GM12878 (cell line): ENCODE results near the gene EMP2. TPM values are rescaled to one million over a fixed set of nuclear protein-coding genes. Genes with fewer than 3 reads are reported as not detected.

Experiments
- ATAC-seq: fragments of 200-7000 bp; cut with Tn5 transposase; 3 replicates; pipeline ENCODE4 v1.9.1; 2020; ENCODE audit warnings: mild to moderate bottlenecking, moderate library complexity
- BruUV-seq: library from RNA; stranded (reverse); fragments of 400-500 nt; replicated peaks from 2 replicates; lab custom pipeline; 2021; lab: Mats Ljungman, UMichigan
- CTCF ChIA-PET: fragments of 300-600 bp; sonication (Branson Sonifier 250); formaldehyde crosslinking; extraction: SDS; loops from one replicate; lab custom pipeline; 2021; ENCODE audit warnings: inconsistent platforms; lab: Yijun Ruan, JAX
- POLR2A ChIA-PET: fragments of 350-600 bp; formaldehyde crosslinking; extraction: SDS; loops from one replicate; lab custom pipeline; 2021; ENCODE audit warnings: inconsistent platforms; lab: Charles Lee
- RAD21 ChIA-PET: fragments of 300-600 bp; sonication (Branson Sonifier 250); formaldehyde crosslinking; loops from one replicate; lab custom pipeline; 2023; ENCODE audit warnings: antibody characterized with exemption; ENCODE audit not compliant: unreplicated experiment; lab: Charles Lee
- SMC1A ChIA-PET: fragments of 300-600 bp; sonication (Branson Sonifier 250); formaldehyde crosslinking; loops from one replicate; lab custom pipeline; 2023; ENCODE audit not compliant: unreplicated experiment, uncharacterized antibody; lab: Charles Lee
- DNase-seq: peaks from one replicate; pipeline ENCODE4 v3.0.0-alpha.2; 2011; ENCODE audit warnings: low read depth, low spot score
- FAIRE-seq: peaks from 3 replicates; lab custom pipeline; 2011; peaks lifted over from hg19 to GRCh38; lab: Jason Lieb, UNC
- H2AFZ ChIP-seq: 2 replicates; pipeline ENCODE4 v1.6.0; 2011; ENCODE audit warnings: low read depth, low read length, control low read depth; ENCODE audit not compliant: control insufficient read depth
- H3K27ac ChIP-seq: 2 replicates; pipeline ENCODE4 v1.5.1; 2011; ENCODE audit warnings: control low read depth; ENCODE audit not compliant: control insufficient read depth, insufficient read depth
- H3K27me3 ChIP-seq, 2 experiments: replicated peaks in 1 of 2; 2 replicates each; pipeline versions ENCODE4 v1.6.0 to v1.6.1; 2011; ENCODE audit warnings: low read length in 1 of 2; ENCODE audit not compliant: control insufficient read depth in 2 of 2, insufficient read depth in 2 of 2
- H3K36me3 ChIP-seq, 2 experiments: 2 replicates each; pipeline ENCODE4 v1.5.1; 2011; ENCODE audit warnings: low read length in 1 of 2; ENCODE audit not compliant: control insufficient read depth in 2 of 2, insufficient read depth in 2 of 2
- H3K4me1 ChIP-seq: 2 replicates; pipeline ENCODE4 v1.6.1; 2011; ENCODE audit warnings: mild to moderate bottlenecking, low read length, moderate library complexity, mixed read lengths; ENCODE audit not compliant: control insufficient read depth, insufficient read depth
- H3K4me2 ChIP-seq: 2 replicates; pipeline ENCODE4 v1.6.0; 2011; ENCODE audit warnings: control low read depth; ENCODE audit not compliant: control insufficient read depth, insufficient read depth
- H3K4me3 ChIP-seq: fragments of 200-600 bp; sonication (generic); 2 replicates; pipeline ENCODE4 v1.5.1; 2016
- H3K79me2 ChIP-seq: 2 replicates; pipeline ENCODE4 v1.6.0; 2011; ENCODE audit warnings: low read length; ENCODE audit not compliant: control insufficient read depth, insufficient read depth
- H3K9ac ChIP-seq: 2 replicates; pipeline ENCODE4 v1.8.0; 2011; ENCODE audit warnings: low read length, control low read depth, mixed read lengths; ENCODE audit not compliant: control insufficient read depth, insufficient read depth
- H3K9me3 ChIP-seq: replicated peaks from 3 replicates; pipeline ENCODE4 v1.5.1; 2011; ENCODE audit warnings: mild to moderate bottlenecking, low read length; ENCODE audit not compliant: control insufficient read depth, insufficient read depth
- H4K20me1 ChIP-seq: 2 replicates; pipeline ENCODE4 v1.6.0; 2011; ENCODE audit not compliant: control insufficient read depth, insufficient read depth
- BACH1 ChIP-seq: fragments of 450-650 bp; IDR thresholded peaks from 2 replicates; pipeline ENCODE4 v1.6.1; 2017; ENCODE audit warnings: mild to moderate bottlenecking, borderline replicate concordance
- CHD1 ChIP-seq: IDR thresholded peaks from 2 replicates; pipeline ENCODE4 v1.6.1; 2012; ENCODE audit warnings: low read depth, low read length, improper control_type of control experiment
- ELK1 ChIP-seq: IDR thresholded peaks from 2 replicates; pipeline ENCODE4 v1.6.1; 2012; ENCODE audit warnings: low read depth, low read length, improper control_type of control experiment
- FOXK2 ChIP-seq: fragments of 450-650 bp; IDR thresholded peaks from 2 replicates; pipeline ENCODE4 v1.6.1; 2017; ENCODE audit warnings: mild to moderate bottlenecking, moderate library complexity
- HDAC2 ChIP-seq: fragments of 200-600 bp; sonication (generic); IDR thresholded peaks from 2 replicates; pipeline ENCODE4 v1.6.1; 2017
- KAT2A ChIP-seq: conservative IDR thresholded peaks from 2 replicates; pipeline ENCODE4 v1.6.1; 2011; ENCODE audit warnings: low read depth, low read length; ENCODE audit not compliant: control insufficient read depth
- MEF2B ChIP-seq: fragments of 450-650 bp; IDR thresholded peaks from 2 replicates; pipeline ENCODE4 v1.6.1; 2018; ENCODE audit warnings: mild to moderate bottlenecking, moderate library complexity; ENCODE audit not compliant: partially characterized antibody, poor library complexity, severe bottlenecking
- MYB ChIP-seq: fragments of 150-350 bp; IDR thresholded peaks from 2 replicates; pipeline ENCODE4 v1.6.1; 2014; ENCODE audit warnings: mild to moderate bottlenecking, low read depth, low read length, borderline replicate concordance
- NBN ChIP-seq: fragments of 450-650 bp; IDR thresholded peaks from 2 replicates; pipeline ENCODE4 v1.6.1; 2016
- NRF1 ChIP-seq: conservative IDR thresholded peaks from 2 replicates; pipeline ENCODE4 v1.6.1; 2011; ENCODE audit warnings: mild to moderate bottlenecking, low read depth, low read length, improper control_type of control experiment
- RBBP5 ChIP-seq: fragments of 200-600 bp; sonication (generic); conservative IDR thresholded peaks from 2 replicates; pipeline ENCODE4 v1.6.1; 2016
- SMAD1 ChIP-seq: fragments of 450-650 bp; IDR thresholded peaks from 2 replicates; pipeline ENCODE4 v1.6.1; 2018; ENCODE audit warnings: mild to moderate bottlenecking, low read depth; ENCODE audit not compliant: partially characterized antibody
- SMARCA5 ChIP-seq: fragments of 450-650 bp; IDR thresholded peaks from 2 replicates; pipeline ENCODE4 v1.6.1; 2017; ENCODE audit warnings: mild to moderate bottlenecking
- SMC3 ChIP-seq: IDR thresholded peaks from 2 replicates; pipeline ENCODE4 v1.6.1; 2011; ENCODE audit warnings: low read length, improper control_type of control experiment, borderline replicate concordance
- ZNF592 ChIP-seq: fragments of 450-650 bp; IDR thresholded peaks from 2 replicates; pipeline ENCODE4 v1.6.1; 2017; ENCODE audit warnings: mild to moderate bottlenecking, moderate library complexity
- whole genome bisulfite sequencing: methylation state at CpG from one replicate; pipeline ENCODE4 v1.1.6; 2016; ENCODE audit warnings: low lambda C conversion rate; ENCODE audit not compliant: insufficient replicate concordance, insufficient coverage; ENCODE audit errors: missing lambda C conversion rate; 5-methylcytosine and 5-hydroxymethylcytosine counted together
- in situ Hi-C: fragments of 300-500 bp; cut with MboI; formaldehyde crosslinking; loops from 9 replicates; pipeline ENCODE4 v1.14.3; 2018; ENCODE audit warnings: mixed read lengths
- intact Hi-C: fragments of 100-400 bp; cut with micrococcal nuclease; formaldehyde crosslinking; loops from one replicate; pipeline ENCODE4 v1.14.2; 2022; ENCODE audit not compliant: unreplicated experiment
- polyA plus RNA-seq, 11 experiments: library from polyadenylated mRNA; depleted of rRNA in 4 of 11; unstranded in 6 of 11; stranded (reverse) in 5 of 11; fragments of >200 nt; fragmentation: Nextera tagmentation in 4 of 11; fragmentation: Illumina TruSeq in 1 of 11; extraction: Ambion mirVana in 4 of 11; extraction: Trizol in 1 of 11; gene quantifications; 1 replicate in 1 of 11; 2 replicates in 10 of 11; pipeline versions ENCODE4 v1.2.1 to v1.2.3, GENCODE V29; 2011 to 2016; ENCODE audit warnings: inconsistent platforms in 2 of 11, missing spikeins in 2 of 11, low read depth in 1 of 11
- total RNA-seq, 4 experiments: library from RNA; depleted of rRNA in 3 of 4; stranded (reverse); fragments of >200 nt in 3 of 4; fragmentation: Illumina TruSeq in 1 of 4; extraction: Trizol in 1 of 4; gene quantifications; 2 replicates each; pipeline versions ENCODE4 v1.2.1 to v1.2.3, GENCODE V29; 2013 to 2021
- TF ChIP-seq, protein P1 (sequence below): IDR thresholded peaks from 2 replicates; pipeline ENCODE4 v1.6.1; 2012; ENCODE audit warnings: low read depth, low read length, improper control_type of control experiment

Gene EMP2
- total and polyA plus RNA-seq, 10 of the 15 experiments (the other 5 are each of a cell fraction or from before 2014, with no cell fraction given) = 0.41 to 10.4 (median 3.8) TPM

DNA sequence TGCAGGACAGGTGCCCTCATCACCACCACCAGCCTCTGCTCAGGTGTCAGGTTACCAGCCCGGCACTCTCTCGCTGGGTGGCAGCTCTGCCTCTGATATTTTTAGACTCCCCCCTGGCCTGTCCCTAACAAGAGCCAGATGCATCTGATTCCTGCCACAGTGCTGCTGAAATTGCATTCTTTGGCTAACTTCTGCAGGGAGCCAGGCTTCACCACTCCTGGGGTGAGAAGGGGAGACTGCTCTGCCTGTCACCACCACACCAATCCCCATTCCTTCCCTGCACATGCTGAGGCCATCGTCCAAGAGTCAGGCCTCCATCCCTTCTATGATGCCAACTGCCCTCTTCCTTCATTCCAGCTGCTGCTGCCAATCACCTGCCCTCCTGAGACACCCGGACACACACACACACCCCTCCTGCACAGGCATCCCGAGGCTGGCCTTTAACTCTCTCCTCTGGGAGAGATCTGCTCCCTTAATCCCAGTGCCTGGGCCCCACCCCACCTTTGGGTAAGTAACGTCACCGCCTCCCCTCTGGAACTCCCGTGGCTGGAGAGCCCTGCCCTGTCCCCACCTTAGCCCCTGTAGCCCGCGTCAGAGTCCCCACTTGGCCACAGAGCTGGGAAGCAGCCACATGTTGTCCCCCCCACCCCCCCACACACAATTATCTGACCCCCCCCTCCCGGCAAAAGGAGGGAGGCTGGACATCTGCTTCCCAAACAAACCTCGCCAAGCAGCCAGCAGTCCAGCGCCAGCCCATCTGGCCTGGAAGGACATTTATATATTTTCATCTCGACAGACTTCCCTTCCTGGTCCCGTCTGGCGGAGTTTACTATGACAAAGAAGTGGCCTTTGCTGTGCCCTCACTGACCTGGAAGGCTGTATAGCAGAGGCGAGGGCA, 2.8 kb downstream of the EMP2 start:
- POLR2A ChIA-PET = no interaction called here
- H3K4me2 ChIP-seq = no peak overlapping the region

More for the DNA sequence above, 2.8 kb downstream of the EMP2 start:
- H4K20me1 ChIP-seq = no peaks in the 10 kb centered on the region
- FAIRE-seq = no peak
- H3K79me2 ChIP-seq = no peaks in the 10 kb centered on the region
- no peak for TF ChIP-seq KAT2A
- TF ChIP-seq SMC3 = no peak
- TF ChIP-seq, protein P1, sequence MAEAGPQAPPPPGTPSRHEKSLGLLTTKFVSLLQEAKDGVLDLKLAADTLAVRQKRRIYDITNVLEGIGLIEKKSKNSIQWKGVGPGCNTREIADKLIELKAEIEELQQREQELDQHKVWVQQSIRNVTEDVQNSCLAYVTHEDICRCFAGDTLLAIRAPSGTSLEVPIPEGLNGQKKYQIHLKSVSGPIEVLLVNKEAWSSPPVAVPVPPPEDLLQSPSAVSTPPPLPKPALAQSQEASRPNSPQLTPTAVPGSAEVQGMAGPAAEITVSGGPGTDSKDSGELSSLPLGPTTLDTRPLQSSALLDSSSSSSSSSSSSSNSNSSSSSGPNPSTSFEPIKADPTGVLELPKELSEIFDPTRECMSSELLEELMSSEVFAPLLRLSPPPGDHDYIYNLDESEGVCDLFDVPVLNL = no peak
- TF ChIP-seq SMARCA5 = no peak
- no peak for TF ChIP-seq ELK1
- TF ChIP-seq CHD1 = no peak
- TF ChIP-seq MYB = no peak
- TF ChIP-seq RBBP5 = no peak
- no peak for TF ChIP-seq HDAC2
- no peak for TF ChIP-seq BACH1
- no peak for TF ChIP-seq ZNF592
- TF ChIP-seq SMAD1 = no peak
- no peak for TF ChIP-seq FOXK2
- TF ChIP-seq NBN = no peak
- TF ChIP-seq MEF2B = no peak
- no peak for TF ChIP-seq NRF1
- TF ChIP-seq, all 136 proteins: peak for 0
- Histone ChIP-seq H3K36me3 (no peaks in the 10 kb centered on the region), H2AFZ (no peak overlapping the region), H3K27ac (no peak overlapping the region), H3K9ac (no peak overlapping the region), H3K9me3 (no peaks in the 10 kb centered on the region), H3K4me1 (no peaks in the 10 kb centered on the region; the same call in 1 of the 2 replicates), H3K27me3 (peaks cover 8 to 16% of the 10 kb centered on the region in 2 experiments), H3K4me3 (no peak overlapping the region)
- ChIA-PET CTCF (interaction anchor here (1.2 to 1.4 kb wide), 2 partner anchors 11 to 62 kb away, joined by 3 to 4 read pairs; no protein-coding TSS in a partner anchor), SMC1A (interaction anchor here (1.7 kb wide), 1 partner anchor 25 kb away, joined by 4 read pairs; no protein-coding TSS in a partner anchor), RAD21 (no interaction called here)
- in situ Hi-C loops (no loop called here), intact Hi-C loops (no loop called here)
- ATAC-seq = no peak
- no TSS peak for BruUV-seq
- WGBS = 42% methylated on average over 16 of the region's 17 CpGs
- DNase-seq = no peak
